Keratinocyte (primary cell): ENCODE results near the gene PPIL4. TPM values are rescaled to one million over a fixed set of nuclear protein-coding genes. Genes with fewer than 3 reads are reported as not detected.

ENCODE experiments used
- DNase-seq: peaks from one replicate; pipeline ENCODE4 v3.0.0-alpha.2; 2011; ENCODE audit warnings: low read depth, missing footprints, low spot score
- FAIRE-seq: peaks from 2 replicates; lab custom pipeline; 2011; peaks lifted over from hg19 to GRCh38; lab: Jason Lieb, UNC
- H2AFZ ChIP-seq: 2 replicates; pipeline ENCODE4 v1.6.0; 2012; ENCODE audit warnings: low read length, control low read depth, inconsistent platforms; ENCODE audit not compliant: control insufficient read depth
- H3K27ac ChIP-seq: 2 replicates; pipeline ENCODE4 v1.5.1; 2011; ENCODE audit warnings: low read length; ENCODE audit not compliant: control insufficient read depth, insufficient read depth
- H3K27me3 ChIP-seq: 3 replicates; pipeline ENCODE4 v1.6.0; 2011; ENCODE audit warnings: low read length; ENCODE audit not compliant: control insufficient read depth, insufficient read depth; ENCODE audit errors: extremely low read depth
- H3K36me3 ChIP-seq, 2 experiments: 2 replicates in 1 of 2; 3 replicates in 1 of 2; pipeline ENCODE4 v1.5.1; 2011; ENCODE audit warnings: low read length in 2 of 2, mild to moderate bottlenecking in 1 of 2; ENCODE audit not compliant: control insufficient read depth in 2 of 2, insufficient read depth in 2 of 2; ENCODE audit errors: extremely low read depth in 1 of 2
- H3K4me1 ChIP-seq: 3 replicates; pipeline ENCODE4 v1.5.1; 2011; ENCODE audit warnings: low read length; ENCODE audit not compliant: control insufficient read depth, insufficient read depth; ENCODE audit errors: extremely low read depth
- H3K4me2 ChIP-seq: 3 replicates; pipeline ENCODE4 v1.6.0; 2011; ENCODE audit warnings: low read depth, low read length; ENCODE audit not compliant: control insufficient read depth, insufficient read depth; ENCODE audit errors: extremely low read depth
- H3K4me3 ChIP-seq, 3 experiments: fragments of 200-600 bp in 1 of 3; sonication (generic) in 1 of 3; 2 replicates in 2 of 3; 3 replicates in 1 of 3; pipeline ENCODE4 v1.5.1; 2011 to 2016; ENCODE audit warnings: low read length in 3 of 3, mild to moderate bottlenecking in 3 of 3, control low read depth in 2 of 3, inconsistent platforms in 1 of 3, low read depth in 1 of 3, mixed read lengths in 1 of 3, mixed run types in 1 of 3, moderate library complexity in 1 of 3; ENCODE audit not compliant: control insufficient read depth in 2 of 3, insufficient read depth in 2 of 3; ENCODE audit errors: extremely low read depth in 1 of 3
- H3K79me2 ChIP-seq: 2 replicates; pipeline ENCODE4 v1.6.0; 2012; ENCODE audit warnings: low read length; ENCODE audit not compliant: control insufficient read depth, insufficient read depth
- H3K9ac ChIP-seq: 3 replicates; pipeline ENCODE4 v1.6.0; 2011; ENCODE audit warnings: low read length; ENCODE audit not compliant: control insufficient read depth, insufficient read depth; ENCODE audit errors: extremely low read depth
- H3K9me1 ChIP-seq: 3 replicates; pipeline ENCODE4 v1.6.0; 2011; ENCODE audit warnings: low read length; ENCODE audit not compliant: control insufficient read depth, insufficient read depth; ENCODE audit errors: extremely low read depth
- H3K9me3 ChIP-seq: 2 replicates; pipeline ENCODE4 v1.5.1; 2012; ENCODE audit warnings: low read depth, low read length; ENCODE audit not compliant: control insufficient read depth
- H4K20me1 ChIP-seq: 3 replicates; pipeline ENCODE4 v1.6.0; 2011; ENCODE audit warnings: low read length; ENCODE audit not compliant: control insufficient read depth, insufficient read depth; ENCODE audit errors: extremely low read depth
- CTCF ChIP-seq, 3 experiments: IDR thresholded peaks in 1 of 3; conservative IDR thresholded peaks in 1 of 3; optimal IDR thresholded peaks in 1 of 3; 2 replicates in 2 of 3; 3 replicates in 1 of 3; pipeline versions ENCODE3 to v1.5.1; 2011; ENCODE audit warnings: low read length in 3 of 3, mild to moderate bottlenecking in 3 of 3, moderate library complexity in 2 of 3, control low read depth in 1 of 3, inconsistent platforms in 1 of 3; ENCODE audit not compliant: insufficient read depth in 2 of 3; ENCODE audit errors: extremely low read depth in 1 of 3
- EZH2 ChIP-seq: IDR thresholded peaks from one replicate; pipeline ENCODE4 v1.6.1; 2012; ENCODE audit warnings: inconsistent platforms, mild to moderate bottlenecking, low read length, moderate library complexity
- dilution Hi-C: fragments of 300-500 bp; cut with MboI; formaldehyde crosslinking; loops from one replicate; pipeline ENCODE4 v1.7.0; 2020; ENCODE audit warnings: low sequenced_read_pairs; ENCODE audit not compliant: extremely low pct_ligation_motif_present
- polyA plus RNA-seq, 5 experiments: library from polyadenylated mRNA; depleted of rRNA in 3 of 5; stranded (reverse) in 3 of 5; stranded (forward) in 1 of 5; unstranded in 1 of 5; fragments of >200 nt; gene quantifications; 1 replicate in 1 of 5; 2 replicates in 3 of 5; 3 replicates in 1 of 5; pipeline versions ENCODE4 v1.2.1 to v1.2.3, GENCODE V29; 2011 to 2012; ENCODE audit warnings: missing spikeins in 2 of 5, low read depth in 1 of 5, low replicate concordance in 1 of 5

PPIL4 gene
- polyA plus RNA-seq, 1 donor (not counting 4 experiments of a cell fraction or from before 2014, with no cell fraction given): 14.0 TPM

DNA sequence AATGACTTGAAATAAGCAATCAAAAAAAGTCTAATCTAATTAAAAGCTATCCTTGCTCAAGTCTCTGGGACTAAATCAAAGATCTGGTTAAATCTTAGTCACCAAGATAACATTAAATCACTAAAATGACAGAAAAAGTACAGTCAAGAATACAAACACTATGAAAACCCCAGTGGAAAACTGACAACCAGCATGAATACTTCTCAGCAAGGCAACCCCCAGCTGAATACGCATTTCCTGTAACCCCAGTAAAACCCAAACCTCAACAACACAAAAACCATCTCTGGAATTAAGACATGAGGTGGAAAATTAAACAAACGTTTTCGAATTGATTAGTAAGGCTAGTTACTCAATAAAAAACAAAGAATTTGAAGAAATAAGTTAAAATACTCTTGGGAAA lies 37.4 kb downstream of the PPIL4 start:
- Histone ChIP-seq H3K27me3 (no peaks in the 10 kb centered on the region), H3K27ac (no peak overlapping the region), H3K79me2 (no peaks in the 10 kb centered on the region), H3K9me1 (no peaks in the 10 kb centered on the region), H3K4me2 (no peak overlapping the region), H3K4me3 (no peak overlapping the region), H4K20me1 (no peaks in the 10 kb centered on the region), H3K9me3 (no peaks in the 10 kb centered on the region), H3K36me3 (no peaks in the 10 kb centered on the region), H3K9ac (no peak overlapping the region), H2AFZ (no peak overlapping the region), H3K4me1 (no peaks in the 10 kb centered on the region)
- dilution Hi-C loops: loop anchor here (25.0 kb wide), 1 partner anchor 471 kb away; no protein-coding TSS in a partner anchor
- TF ChIP-seq CTCF (optimal IDR thresholded peaks at IDR 0.05 in 1 of 3, IDR thresholded peaks at IDR 0.05 in 1 of 3, conservative IDR thresholded peaks at IDR 0.05 in 1 of 3; ENCODE audit: extremely low read depth in 1 of 3, insufficient read depth in 2 of 3, low read length in 3 of 3) (no peak), EZH2 (no peak)
- DNase-seq: no peak
- FAIRE-seq: no peak

- Histone ChIP-seq H3K9me3 (no peaks in the 10 kb centered on the region), H3K4me3 (no peak overlapping the region), H2AFZ (no peak overlapping the region), H3K36me3 (peaks cover 0 to 3% of the 10 kb centered on the region in 2 experiments), H4K20me1 (no peaks in the 10 kb centered on the region), H3K4me2 (no peak overlapping the region), H3K9ac (no peak overlapping the region), H3K4me1 (peaks cover 6% of the 10 kb centered on the region), H3K27me3 (no peaks in the 10 kb centered on the region), H3K79me2 (no peaks in the 10 kb centered on the region), H3K9me1 (no peaks in the 10 kb centered on the region), H3K27ac (no peak overlapping the region)
- FAIRE-seq (no peak), DNase-seq (no peak)
- no peak for TF ChIP-seq CTCF (optimal IDR thresholded peaks at IDR 0.05 in 1 of 3, IDR thresholded peaks at IDR 0.05 in 1 of 3, conservative IDR thresholded peaks at IDR 0.05 in 1 of 3; ENCODE audit: extremely low read depth in 1 of 3, insufficient read depth in 2 of 3, low read length in 3 of 3)
- TF ChIP-seq EZH2: no peak
- dilution Hi-C loops: loop anchor here (25.0 kb wide), 1 partner anchor 467 kb away; no protein-coding TSS in a partner anchor
Measured at GRCh38 chr6:149503872-149504271, 42.0 kb downstream of the PPIL4 start.
